Suprapubic skin (tissue), 3 donors: ENCODE measurements around the gene STIM1.

Experiments used
- CTCF ChIP-seq, 2 donors: fragments of 200-600 bp in 1 of 2; fragments of 450-650 bp in 1 of 2; sonication (generic) in 1 of 2; IDR thresholded peaks; one replicate each; pipeline ENCODE4 v1.5.1; 2016 to 2019; ENCODE audit warnings: antibody characterized with exemption in 2 of 2, mild to moderate bottlenecking in 1 of 2, moderate library complexity in 1 of 2
- POLR2A ChIP-seq, 2 donors: fragments of 450-650 bp; IDR thresholded peaks; one replicate each; pipeline ENCODE4 v1.6.1; 2017; ENCODE audit warnings: antibody characterized with exemption in 2 of 2, mild to moderate bottlenecking in 2 of 2, moderate library complexity in 2 of 2

DNA sequence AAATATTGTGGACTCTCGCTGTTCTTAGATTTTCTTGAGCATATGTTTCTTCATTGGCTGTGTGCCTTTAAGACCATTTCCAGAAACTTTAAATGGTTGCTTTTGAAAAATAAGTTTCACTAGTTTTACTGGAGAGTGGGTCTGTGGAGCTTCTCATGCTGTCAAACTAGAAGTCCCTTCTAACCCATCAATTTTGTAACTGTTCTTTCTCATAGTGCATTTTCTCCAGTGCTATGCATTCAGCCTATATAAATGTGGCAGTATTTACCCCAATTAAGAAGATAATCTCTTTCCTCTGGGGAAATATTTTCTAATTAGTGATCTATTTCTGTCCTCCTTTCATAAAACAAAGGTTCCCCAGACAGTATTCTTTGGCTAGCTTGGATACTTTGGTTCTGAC, 141.2 kb downstream of the STIM1 start:
- TF ChIP-seq CTCF (IDR thresholded peaks at IDR 0.05): no peak
- no peak for TF ChIP-seq POLR2A (IDR thresholded peaks at IDR 0.05)
